ENCODE data around the gene CREB3L1. TPM values are rescaled to one million over a fixed set of nuclear protein-coding genes. Genes with fewer than 3 reads are reported as not detected.

CREB3L1 gene
- total and polyA plus RNA-seq, 2 of the 13 experiments (the other 11 are each of a cell fraction or from before 2014, with no cell fraction given): not detected

- peak; percentile 86 for TF ChIP-seq ZNF687 (CRISPR knock-in tag; IDR thresholded peaks at IDR 0.05)
- TF ChIP-seq, protein P1, sequence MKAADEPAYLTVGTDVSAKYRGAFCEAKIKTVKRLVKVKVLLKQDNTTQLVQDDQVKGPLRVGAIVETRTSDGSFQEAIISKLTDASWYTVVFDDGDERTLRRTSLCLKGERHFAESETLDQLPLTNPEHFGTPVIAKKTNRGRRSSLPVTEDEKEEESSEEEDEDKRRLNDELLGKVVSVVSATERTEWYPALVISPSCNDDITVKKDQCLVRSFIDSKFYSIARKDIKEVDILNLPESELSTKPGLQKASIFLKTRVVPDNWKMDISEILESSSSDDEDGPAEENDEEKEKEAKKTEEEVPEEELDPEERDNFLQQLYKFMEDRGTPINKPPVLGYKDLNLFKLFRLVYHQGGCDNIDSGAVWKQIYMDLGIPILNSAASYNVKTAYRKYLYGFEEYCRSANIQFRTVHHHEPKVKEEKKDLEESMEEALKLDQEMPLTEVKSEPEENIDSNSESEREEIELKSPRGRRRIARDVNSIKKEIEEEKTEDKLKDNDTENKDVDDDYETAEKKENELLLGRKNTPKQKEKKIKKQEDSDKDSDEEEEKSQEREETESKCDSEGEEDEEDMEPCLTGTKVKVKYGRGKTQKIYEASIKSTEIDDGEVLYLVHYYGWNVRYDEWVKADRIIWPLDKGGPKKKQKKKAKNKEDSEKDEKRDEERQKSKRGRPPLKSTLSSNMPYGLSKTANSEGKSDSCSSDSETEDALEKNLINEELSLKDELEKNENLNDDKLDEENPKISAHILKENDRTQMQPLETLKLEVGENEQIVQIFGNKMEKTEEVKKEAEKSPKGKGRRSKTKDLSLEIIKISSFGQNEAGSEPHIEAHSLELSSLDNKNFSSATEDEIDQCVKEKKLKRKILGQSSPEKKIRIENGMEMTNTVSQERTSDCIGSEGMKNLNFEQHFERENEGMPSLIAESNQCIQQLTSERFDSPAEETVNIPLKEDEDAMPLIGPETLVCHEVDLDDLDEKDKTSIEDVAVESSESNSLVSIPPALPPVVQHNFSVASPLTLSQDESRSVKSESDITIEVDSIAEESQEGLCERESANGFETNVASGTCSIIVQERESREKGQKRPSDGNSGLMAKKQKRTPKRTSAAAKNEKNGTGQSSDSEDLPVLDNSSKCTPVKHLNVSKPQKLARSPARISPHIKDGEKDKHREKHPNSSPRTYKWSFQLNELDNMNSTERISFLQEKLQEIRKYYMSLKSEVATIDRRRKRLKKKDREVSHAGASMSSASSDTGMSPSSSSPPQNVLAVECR (CRISPR knock-in tag; IDR thresholded peaks at IDR 0.05; ENCODE audit: borderline replicate concordance): peak; percentile 42; the same call in 1 of the 2 replicates
- TF ChIP-seq ZNF607 (CRISPR knock-in tag; IDR thresholded peaks at IDR 0.05; ENCODE audit: borderline replicate concordance): 0 out of 2 replicates have a peak, but pooled peaks have one; percentile 50
- TF ChIP-seq, protein P2, sequence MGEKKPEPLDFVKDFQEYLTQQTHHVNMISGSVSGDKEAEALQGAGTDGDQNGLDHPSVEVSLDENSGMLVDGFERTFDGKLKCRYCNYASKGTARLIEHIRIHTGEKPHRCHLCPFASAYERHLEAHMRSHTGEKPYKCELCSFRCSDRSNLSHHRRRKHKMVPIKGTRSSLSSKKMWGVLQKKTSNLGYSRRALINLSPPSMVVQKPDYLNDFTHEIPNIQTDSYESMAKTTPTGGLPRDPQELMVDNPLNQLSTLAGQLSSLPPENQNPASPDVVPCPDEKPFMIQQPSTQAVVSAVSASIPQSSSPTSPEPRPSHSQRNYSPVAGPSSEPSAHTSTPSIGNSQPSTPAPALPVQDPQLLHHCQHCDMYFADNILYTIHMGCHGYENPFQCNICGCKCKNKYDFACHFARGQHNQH (CRISPR knock-in tag; IDR thresholded peaks at IDR 0.05): no peak
- 0 out of 2 replicates have a peak, but pooled peaks have one; percentile 16 for TF ChIP-seq ZNF234 (CRISPR knock-in tag; conservative IDR thresholded peaks at IDR 0.05)
- TF ChIP-seq ZNF652 (CRISPR knock-in tag; IDR thresholded peaks at IDR 0.05; ENCODE audit: borderline replicate concordance, low read depth): peak; percentile 97
- peak; percentile 78 for TF ChIP-seq MTF2 (CRISPR knock-in tag; IDR thresholded peaks at IDR 0.05; ENCODE audit: borderline replicate concordance)
- TF ChIP-seq, protein P3, sequence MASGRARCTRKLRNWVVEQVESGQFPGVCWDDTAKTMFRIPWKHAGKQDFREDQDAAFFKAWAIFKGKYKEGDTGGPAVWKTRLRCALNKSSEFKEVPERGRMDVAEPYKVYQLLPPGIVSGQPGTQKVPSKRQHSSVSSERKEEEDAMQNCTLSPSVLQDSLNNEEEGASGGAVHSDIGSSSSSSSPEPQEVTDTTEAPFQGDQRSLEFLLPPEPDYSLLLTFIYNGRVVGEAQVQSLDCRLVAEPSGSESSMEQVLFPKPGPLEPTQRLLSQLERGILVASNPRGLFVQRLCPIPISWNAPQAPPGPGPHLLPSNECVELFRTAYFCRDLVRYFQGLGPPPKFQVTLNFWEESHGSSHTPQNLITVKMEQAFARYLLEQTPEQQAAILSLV (CRISPR knock-in tag; IDR thresholded peaks at IDR 0.05; ENCODE audit: borderline replicate concordance): no peak
- TF ChIP-seq ZNF350 (CRISPR knock-in tag; IDR thresholded peaks at IDR 0.05; ENCODE audit: borderline replicate concordance, low read depth): no peak
- peak; percentile 39; the same call in 1 of the 2 replicates for TF ChIP-seq ZNF709 (CRISPR knock-in tag; IDR thresholded peaks at IDR 0.05)
- TF ChIP-seq SP2 (CRISPR knock-in tag; IDR thresholded peaks at IDR 0.05): peak; percentile 78
- TF ChIP-seq FOSL2 (CRISPR knock-in tag; IDR thresholded peaks at IDR 0.05): no peak
- no peak for TF ChIP-seq ZC3H4 (CRISPR knock-in tag; IDR thresholded peaks at IDR 0.05; ENCODE audit: borderline replicate concordance)
- 0 out of 2 replicates have a peak, but pooled peaks have one; percentile 50 for TF ChIP-seq ZNF776 (CRISPR knock-in tag; IDR thresholded peaks at IDR 0.05)
- TF ChIP-seq ZFY (CRISPR knock-in tag; IDR thresholded peaks at IDR 0.05): no peak; the same call in 1 of the 2 replicates
- no peak for TF ChIP-seq CEBPG (CRISPR knock-in tag; IDR thresholded peaks at IDR 0.05)
- TF ChIP-seq KMT2B (CRISPR knock-in tag; IDR thresholded peaks at IDR 0.05): no peak
- TF ChIP-seq POGZ (CRISPR knock-in tag; IDR thresholded peaks at IDR 0.05): 0 out of 2 replicates have a peak, but pooled peaks have one; percentile 47
Measured at GRCh38 chr11:46295312-46296058, 18.0 kb downstream of the CREB3L1 start (continued).
